NCI-H2029 (cell line): Measurements from ENCODE around the gene USF1.
A peak's percentile ranks its signal among the peaks of the same experiment; 100 is the strongest.

Experiments
- DNase-seq: peaks from one replicate; lab custom pipeline; 2025; lab: John Stamatoyannopoulos, UW

USF1 gene, protein sequence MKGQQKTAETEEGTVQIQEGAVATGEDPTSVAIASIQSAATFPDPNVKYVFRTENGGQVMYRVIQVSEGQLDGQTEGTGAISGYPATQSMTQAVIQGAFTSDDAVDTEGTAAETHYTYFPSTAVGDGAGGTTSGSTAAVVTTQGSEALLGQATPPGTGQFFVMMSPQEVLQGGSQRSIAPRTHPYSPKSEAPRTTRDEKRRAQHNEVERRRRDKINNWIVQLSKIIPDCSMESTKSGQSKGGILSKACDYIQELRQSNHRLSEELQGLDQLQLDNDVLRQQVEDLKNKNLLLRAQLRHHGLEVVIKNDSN

DNA sequence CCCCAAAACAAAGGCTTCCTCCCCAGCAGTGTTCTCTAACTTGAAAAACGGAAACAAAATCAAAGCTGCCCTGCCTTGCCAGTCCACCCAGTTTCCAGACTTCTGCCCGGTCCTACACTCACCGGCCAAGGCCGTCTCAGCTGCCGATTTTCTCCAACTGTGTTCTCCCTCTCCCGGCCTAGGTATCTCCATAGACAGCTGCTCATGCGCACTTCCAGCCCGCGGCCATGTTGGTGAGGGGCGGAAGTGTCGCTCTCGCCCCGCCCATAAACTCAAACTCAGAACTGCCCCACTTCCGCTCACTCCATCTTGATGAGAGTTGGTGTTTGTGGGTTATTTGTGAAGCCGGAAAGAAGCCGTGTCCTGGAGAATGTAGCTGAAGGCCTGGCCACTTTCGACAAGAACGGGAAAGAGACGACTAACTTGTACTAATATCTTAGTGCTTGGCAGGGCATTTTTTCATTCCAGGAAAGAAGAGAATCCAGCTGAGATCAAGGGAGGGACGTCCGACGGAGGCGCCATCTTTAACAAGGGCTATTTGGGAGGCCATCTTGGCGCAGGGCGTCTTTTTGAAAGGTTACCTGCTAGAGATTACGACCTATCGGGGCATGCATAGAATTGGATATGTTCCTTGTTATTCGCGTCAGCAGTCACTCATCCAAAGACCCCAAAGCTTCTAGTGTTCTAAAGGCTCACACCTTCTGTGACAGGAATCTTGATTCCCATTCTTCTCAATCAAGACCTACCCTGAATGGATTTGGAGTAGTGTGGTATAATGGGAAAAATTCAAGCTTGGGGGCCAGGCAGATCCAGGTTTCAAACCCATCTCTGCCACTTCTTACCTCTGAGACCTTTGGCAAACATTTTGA lies at the start of gene USF1:
USF1 (minus strand) TSS at position 242 of the 869 bp plus-strand sequence. CDS start 2,702 bp downstream, outside the sequence.
- DNase-seq = peak; percentile 88

- DNase-seq = no peak
Measured at GRCh38 chr1:161095230-161095629, 49.5 kb upstream of the USF1 start.

DNA sequence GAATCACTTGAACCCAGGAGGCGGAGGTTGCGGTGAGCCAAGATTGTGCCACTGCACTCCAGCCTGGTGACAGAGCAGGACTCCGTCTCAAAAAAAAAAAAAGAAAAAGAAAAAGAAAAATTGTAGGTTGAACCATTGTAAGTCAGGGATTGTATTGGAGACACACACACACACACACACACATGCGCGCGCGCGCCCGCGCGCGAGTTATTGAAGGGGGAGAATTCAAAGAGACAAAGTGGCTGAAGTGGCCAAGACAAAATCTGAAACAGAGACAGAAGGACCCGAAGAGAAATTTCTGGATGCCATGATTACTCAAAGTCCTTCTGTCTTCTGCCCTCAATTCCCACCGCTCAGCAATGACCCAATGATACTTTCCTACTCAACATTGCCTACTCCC lies 48.7 kb upstream of the USF1 start:
- no peak for DNase-seq

DNA sequence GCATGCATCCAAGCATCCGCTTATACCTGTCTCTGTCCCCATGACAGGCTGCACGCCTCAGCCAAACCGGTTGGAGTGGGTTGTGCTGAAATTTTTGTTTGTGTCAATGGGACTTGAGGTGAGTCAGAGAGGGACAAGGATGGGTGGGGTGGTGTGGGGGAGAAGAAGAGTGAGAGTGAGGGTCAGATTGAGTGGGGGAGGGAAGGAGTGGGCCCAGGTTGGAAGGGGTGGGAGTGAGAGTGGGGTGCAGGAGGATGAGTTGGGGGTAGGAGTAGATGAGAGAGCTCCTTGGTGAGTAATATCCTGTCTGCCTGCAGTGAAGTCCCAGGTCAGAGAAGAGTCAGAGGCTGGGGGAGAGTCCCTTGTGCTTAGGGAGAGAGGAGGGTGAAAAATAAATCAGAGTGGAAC lies 46.8 kb upstream of the USF1 start:
- DNase-seq = no peak

- DNase-seq = no peak
Measured at GRCh38 chr1:161091796-161092507, 46.2 kb upstream of the USF1 start.

DNA sequence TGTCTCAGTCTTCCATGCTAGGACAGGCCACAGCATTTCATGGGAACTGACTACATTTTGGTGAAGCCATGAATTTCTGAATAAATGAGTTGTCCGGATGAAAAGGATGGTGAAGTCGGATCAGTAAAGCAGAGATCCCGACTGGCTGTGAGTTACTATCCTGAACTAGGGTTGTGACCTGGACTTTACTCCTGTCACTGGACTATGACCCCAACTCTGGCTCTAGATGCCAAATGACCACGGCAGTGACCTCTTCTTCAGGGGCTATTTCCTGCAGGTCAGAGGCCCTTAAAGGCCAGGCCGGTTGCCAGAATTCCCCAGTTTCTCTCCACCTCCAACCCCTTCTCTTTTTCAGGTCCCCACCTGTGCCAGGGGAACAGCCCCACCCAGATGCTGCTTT lies 45.3 kb upstream of the USF1 start:
- DNase-seq = no peak

GRCh38 chr1:161090617-161091016 lies 44.8 kb upstream of the USF1 start:
- DNase-seq = no peak

- no peak for DNase-seq
Measured at GRCh38 chr1:161089938-161090337, 44.2 kb upstream of the USF1 start.

DNA sequence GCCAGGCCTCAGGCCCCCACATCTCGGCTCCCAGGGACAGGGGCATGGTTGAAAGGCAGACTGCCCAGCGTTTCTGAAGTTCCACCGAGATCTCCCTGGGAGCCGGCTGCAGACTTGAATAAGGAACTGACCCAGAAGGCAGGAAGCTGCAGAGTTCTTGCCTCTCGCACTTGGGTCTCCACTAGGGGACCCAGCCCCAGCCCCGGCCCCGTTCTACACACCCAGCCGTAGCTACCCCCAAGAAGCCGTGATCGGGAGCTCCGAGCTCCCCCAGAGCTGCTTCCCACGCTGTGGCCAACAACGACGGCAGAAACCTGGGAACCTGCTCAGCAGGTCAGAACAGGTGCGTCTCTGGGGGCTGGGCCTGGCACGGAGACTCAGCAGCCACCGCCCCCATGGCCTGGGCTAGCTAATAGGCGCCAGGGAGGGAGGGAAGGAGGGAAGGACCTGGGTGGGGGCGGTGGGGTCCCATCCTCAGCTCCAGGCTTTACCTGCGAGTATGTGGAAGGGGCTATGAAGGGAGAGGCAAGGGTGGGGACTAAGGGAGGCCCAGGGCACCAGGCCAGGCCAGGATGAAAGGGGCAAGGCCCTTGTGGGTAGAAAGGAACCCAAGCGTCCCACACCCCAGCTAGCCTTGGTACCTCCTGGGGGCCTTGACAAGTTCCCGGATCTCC lies 43.6 kb upstream of the USF1 start, which contains the start of gene NECTIN4:
NECTIN4 (minus strand) TSS at position 308 of the 674 bp plus-strand sequence; CDS start at position 46, 262 bp downstream.
- no peak for DNase-seq

- no peak for DNase-seq
Measured at GRCh38 chr1:161088587-161089110, 42.9 kb upstream of the USF1 start.

- no peak for DNase-seq
Measured at GRCh38 chr1:161086457-161086856, 40.7 kb upstream of the USF1 start.

- no peak for DNase-seq
Measured at GRCh38 chr1:161085165-161085564, 39.4 kb upstream of the USF1 start.

DNA sequence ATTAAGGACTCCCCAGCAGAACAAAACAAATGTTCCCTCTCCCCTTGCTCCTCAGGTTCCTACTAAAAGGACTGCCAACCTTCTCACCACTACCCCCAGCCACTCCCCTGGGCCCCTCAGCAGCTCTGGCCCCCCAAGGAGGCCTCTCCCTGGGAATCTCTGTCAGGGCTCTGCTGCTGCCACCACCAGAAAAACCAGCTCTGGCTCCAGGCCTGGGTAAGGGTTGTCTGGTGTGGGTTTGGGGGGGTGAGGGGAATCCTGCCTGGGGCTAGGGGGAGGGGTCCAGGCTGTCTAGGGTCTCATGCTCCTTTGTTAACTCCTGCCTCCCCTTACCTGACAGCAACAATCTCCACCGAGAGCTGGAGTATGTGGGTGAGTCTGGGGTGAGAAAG lies 38.8 kb upstream of the USF1 start:
- DNase-seq = no peak

GRCh38 chr1:161083748-161084596 lies 38.2 kb upstream of the USF1 start:
- DNase-seq = no peak

GRCh38 chr1:161082996-161083747 lies 37.4 kb upstream of the USF1 start:
- DNase-seq = no peak

GRCh38 chr1:161082483-161082882 lies 36.7 kb upstream of the USF1 start:
- no peak for DNase-seq

DNA sequence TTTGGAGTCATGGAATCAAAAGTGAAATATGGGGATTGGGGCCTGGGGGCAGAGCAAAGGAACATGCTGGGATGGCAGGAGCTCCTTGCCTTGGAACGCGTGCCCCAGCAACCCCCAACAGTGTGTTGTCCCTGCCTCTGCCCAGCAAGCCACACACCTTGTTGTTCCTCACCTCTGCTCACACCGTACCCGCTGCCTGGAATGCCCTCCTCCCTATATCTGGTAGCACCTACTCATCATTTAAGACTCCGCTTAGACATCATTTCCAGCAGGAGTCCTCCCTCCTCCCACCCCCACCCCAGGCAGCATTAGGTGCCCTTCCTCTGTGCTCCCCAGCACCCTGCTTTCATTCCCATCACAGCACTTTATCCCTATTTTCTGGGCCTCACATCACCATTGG lies 35.7 kb upstream of the USF1 start:
- no peak for DNase-seq

GRCh38 chr1:161080441-161081405 lies 34.9 kb upstream of the USF1 start:
- DNase-seq = no peak
